GM12872 (cell line): ENCODE measurements around the gene TMEM238.

ENCODE experiments used
- CTCF ChIP-seq: IDR thresholded peaks from 3 replicates; pipeline ENCODE4 v1.5.1; 2011; ENCODE audit warnings: low read depth, mild to moderate bottlenecking, low read length, moderate library complexity; ENCODE audit not compliant: insufficient read depth

The TMEM238 gene

GRCh38 chr19:55354698-55355212 lies 29.3 kb downstream of the TMEM238 start, which contains the start of gene COX6B2:
Gene COX6B2, minus strand, starts transcription at chr19:55354719. Its CDS starts 198 bp downstream, at chr19:55354521.
- TF ChIP-seq CTCF = no peak

- TF ChIP-seq CTCF = no peak
These were observed 30.0 kb downstream of the TMEM238 start for GRCh38 chr19:55353803-55354697.

- TF ChIP-seq CTCF = no peak
These were observed 30.7 kb downstream of the TMEM238 start for GRCh38 chr19:55353356-55353802.

GRCh38 chr19:55352549-55353145 lies 31.4 kb downstream of the TMEM238 start:
- TF ChIP-seq CTCF = no peak

- TF ChIP-seq CTCF = no peak
These were observed 32.1 kb downstream of the TMEM238 start for GRCh38 chr19:55352040-55352439.

GRCh38 chr19:55350620-55351315 lies 33.3 kb downstream of the TMEM238 start:
- no peak for TF ChIP-seq CTCF
